T-helper 9 cell (primary cell): ENCODE data around the gene PDE3A.

ENCODE experiments used
- DNase-seq: peaks from one replicate; pipeline ENCODE4 v3.0.0-alpha.2; 2020

Gene PDE3A

GRCh38 chr12:20463913-20464524 lies 95.7 kb downstream of the PDE3A start:
- DNase-seq: no peak

GRCh38 chr12:20469300-20469699 lies 101.0 kb downstream of the PDE3A start:
- DNase-seq: no peak

GRCh38 chr12:20469756-20470155 lies 101.4 kb downstream of the PDE3A start:
- DNase-seq: no peak

- no peak for DNase-seq
Measured at GRCh38 chr12:20472102-20472782, 103.9 kb downstream of the PDE3A start.

- no peak for DNase-seq
Measured at GRCh38 chr12:20473133-20473532, 104.8 kb downstream of the PDE3A start.

- DNase-seq: no peak
Measured at GRCh38 chr12:20474016-20474415, 105.7 kb downstream of the PDE3A start.

GRCh38 chr12:20474443-20474842 lies 106.1 kb downstream of the PDE3A start:
- DNase-seq: no peak

- no peak for DNase-seq
Measured at GRCh38 chr12:20475542-20475941, 107.2 kb downstream of the PDE3A start.

- DNase-seq: no peak
Measured at GRCh38 chr12:20476551-20476950, 108.2 kb downstream of the PDE3A start.

GRCh38 chr12:20477255-20477654 lies 108.9 kb downstream of the PDE3A start:
- DNase-seq: no peak

- DNase-seq: no peak
Measured at GRCh38 chr12:20477672-20478071, 109.3 kb downstream of the PDE3A start.

GRCh38 chr12:20482491-20483054 lies 114.2 kb downstream of the PDE3A start:
- DNase-seq: no peak

GRCh38 chr12:20483776-20484175 lies 115.4 kb downstream of the PDE3A start:
- no peak for DNase-seq

GRCh38 chr12:20486233-20486632 lies 117.9 kb downstream of the PDE3A start:
- DNase-seq: no peak

- no peak for DNase-seq
Measured at GRCh38 chr12:20487519-20487918, 119.2 kb downstream of the PDE3A start.

GRCh38 chr12:20489645-20490044 lies 121.3 kb downstream of the PDE3A start:
- DNase-seq: no peak

- DNase-seq: no peak
Measured at GRCh38 chr12:20490213-20490612, 121.9 kb downstream of the PDE3A start.

GRCh38 chr12:20491290-20491689 lies 123.0 kb downstream of the PDE3A start:
- no peak for DNase-seq

GRCh38 chr12:20492251-20492760 lies 124.0 kb downstream of the PDE3A start:
- DNase-seq: no peak

GRCh38 chr12:20493934-20494333 lies 125.6 kb downstream of the PDE3A start:
- no peak for DNase-seq

GRCh38 chr12:20494851-20495250 lies 126.5 kb downstream of the PDE3A start:
- DNase-seq: no peak

- DNase-seq: no peak
Measured at GRCh38 chr12:20495997-20496396, 127.7 kb downstream of the PDE3A start.

GRCh38 chr12:20497707-20498106 lies 129.4 kb downstream of the PDE3A start:
- DNase-seq: no peak

GRCh38 chr12:20501958-20502357 lies 133.6 kb downstream of the PDE3A start:
- no peak for DNase-seq
